HepG2 (cell line): ENCODE data around the gene FARSB. TPM values are rescaled to one million over a fixed set of nuclear protein-coding genes. Genes with fewer than 3 reads are reported as not detected.

Source experiments
- GPBP1L1 ChIP-seq: sonication (generic); formaldehyde crosslinking; IDR thresholded peaks from 2 replicates; pipeline ENCODE4 v1.5.0; 2020; ENCODE audit warnings: mild to moderate bottlenecking, missing genetic modification reagents
- KLF13 ChIP-seq: sonication (generic); formaldehyde crosslinking; IDR thresholded peaks from 2 replicates; pipeline ENCODE4 v1.4.0; 2020; ENCODE audit warnings: mild to moderate bottlenecking, missing genetic modification reagents
- MAF1 ChIP-seq: sonication (generic); formaldehyde crosslinking; IDR thresholded peaks from 2 replicates; pipeline ENCODE4 v1.5.0; 2020; ENCODE audit warnings: missing genetic modification reagents, borderline replicate concordance
- MIXL1 ChIP-seq: IDR thresholded peaks from 2 replicates; pipeline ENCODE4 v1.6.1; 2016
- NFYB ChIP-seq: sonication (generic); formaldehyde crosslinking; IDR thresholded peaks from 2 replicates; pipeline ENCODE4 v1.4.0; 2020; ENCODE audit warnings: missing genetic modification reagents
- NR2F2 ChIP-seq: IDR thresholded peaks from 2 replicates; pipeline ENCODE4 v1.6.1; 2012; ENCODE audit warnings: low read depth, inconsistent platforms, borderline replicate concordance
- PHF20 ChIP-seq: sonication (generic); formaldehyde crosslinking; IDR thresholded peaks from 2 replicates; pipeline ENCODE4 v1.5.0; 2020; ENCODE audit warnings: mild to moderate bottlenecking, missing genetic modification reagents
- RAD21 ChIP-seq: fragments of 450-650 bp; formaldehyde crosslinking; IDR thresholded peaks from 2 replicates; pipeline ENCODE4 v1.5.0; 2020; ENCODE audit warnings: mild to moderate bottlenecking
- REXO4 ChIP-seq: sonication (generic); formaldehyde crosslinking; IDR thresholded peaks from 2 replicates; pipeline ENCODE4 v1.8.0; 2022; ENCODE audit warnings: missing genetic modification reagents, mild to moderate bottlenecking, borderline replicate concordance
- TBL1XR1 ChIP-seq: fragments of 150-350 bp; IDR thresholded peaks from 2 replicates; pipeline ENCODE4 v1.6.1; 2014; ENCODE audit warnings: borderline replicate concordance, low read length; ENCODE audit not compliant: partially characterized antibody
- TCF12 ChIP-seq, 2 experiments: fragments of 450-650 bp in 1 of 2; sonication (generic) in 1 of 2; formaldehyde crosslinking in 1 of 2; IDR thresholded peaks; 2 replicates each; pipeline versions ENCODE4 v1.6.1 to v1.8.0; 2017 to 2022; ENCODE audit warnings: antibody characterized with exemption in 1 of 2, mild to moderate bottlenecking in 1 of 2, missing genetic modification reagents in 1 of 2, moderate library complexity in 1 of 2
- TEAD2 ChIP-seq: sonication (generic); formaldehyde crosslinking; IDR thresholded peaks from 2 replicates; pipeline ENCODE4 v1.9.0; 2021; ENCODE audit warnings: missing genetic modification reagents
- ZBTB39 ChIP-seq: sonication (generic); formaldehyde crosslinking; IDR thresholded peaks from 2 replicates; pipeline ENCODE4 v1.5.0; 2020; ENCODE audit warnings: missing genetic modification reagents
- ZFAT ChIP-seq: sonication (generic); formaldehyde crosslinking; conservative IDR thresholded peaks from 2 replicates; pipeline ENCODE4 v1.8.1; 2023; ENCODE audit warnings: missing genetic modification reagents, inconsistent platforms
- ZNF136 ChIP-seq: sonication (generic); formaldehyde crosslinking; IDR thresholded peaks from 2 replicates; pipeline ENCODE4 v1.8.1; 2022; ENCODE audit warnings: low read depth, mild to moderate bottlenecking, moderate library complexity, missing genetic modification reagents
- ZNF230 ChIP-seq: sonication (generic); formaldehyde crosslinking; IDR thresholded peaks from 2 replicates; pipeline ENCODE4 v1.4.0; 2020; ENCODE audit warnings: mild to moderate bottlenecking, missing genetic modification reagents
- ZNF234 ChIP-seq: sonication (generic); formaldehyde crosslinking; conservative IDR thresholded peaks from 2 replicates; pipeline ENCODE4 v1.5.1; 2020; ENCODE audit warnings: mild to moderate bottlenecking, missing genetic modification reagents
- ZNF24 ChIP-seq: fragments of 450-650 bp; IDR thresholded peaks from 2 replicates; pipeline ENCODE4 v1.6.1; 2017; ENCODE audit warnings: antibody characterized with exemption, mild to moderate bottlenecking
- ZNF496 ChIP-seq: sonication (generic); formaldehyde crosslinking; IDR thresholded peaks from 2 replicates; pipeline ENCODE4 v1.8.1; 2023; ENCODE audit warnings: mild to moderate bottlenecking, moderate library complexity, missing genetic modification reagents; ENCODE audit not compliant: insufficient replicate concordance
- ZNF570 ChIP-seq: sonication (generic); formaldehyde crosslinking; IDR thresholded peaks from 2 replicates; pipeline ENCODE4 v1.4.0; 2020; ENCODE audit warnings: mild to moderate bottlenecking, missing genetic modification reagents, borderline replicate concordance
- ZNF598 ChIP-seq: sonication (generic); formaldehyde crosslinking; IDR thresholded peaks from 2 replicates; pipeline ENCODE4 v1.5.1; 2020; ENCODE audit warnings: mild to moderate bottlenecking, missing genetic modification reagents, borderline replicate concordance
- ZNF7 ChIP-seq: IDR thresholded peaks from 2 replicates; pipeline ENCODE4 v1.6.1; 2016; ENCODE audit warnings: missing biosample characterization, missing genetic modification reagents
- ZNF749 ChIP-seq: sonication (generic); formaldehyde crosslinking; IDR thresholded peaks from 2 replicates; pipeline ENCODE4 v1.8.0; 2022; ENCODE audit warnings: mild to moderate bottlenecking, missing genetic modification reagents, moderate library complexity, borderline replicate concordance
- ZNF770 ChIP-seq: sonication (generic); formaldehyde crosslinking; IDR thresholded peaks from 2 replicates; pipeline ENCODE4 v1.5.0; 2020; ENCODE audit warnings: mild to moderate bottlenecking, missing genetic modification reagents
- ZNF782 ChIP-seq: sonication (generic); formaldehyde crosslinking; IDR thresholded peaks from 2 replicates; pipeline ENCODE4 v1.4.0; 2020; ENCODE audit warnings: missing genetic modification reagents, mild to moderate bottlenecking, borderline replicate concordance
- polyA plus RNA-seq, 8 experiments: library from polyadenylated mRNA; depleted of rRNA in 3 of 8; stranded (reverse) in 7 of 8; unstranded in 1 of 8; fragments of >200 nt; fragmentation: Illumina TruSeq in 4 of 8; extraction: Trizol in 4 of 8; gene quantifications; 2 replicates each; pipeline versions ENCODE4 v1.2.1 to v1.2.3, GENCODE V29; 2011 to 2016; ENCODE audit warnings: low read depth in 4 of 8, missing spikeins in 1 of 8, mixed read lengths in 1 of 8; ENCODE audit not compliant: insufficient read depth in 1 of 8
- total RNA-seq, 5 experiments: library from RNA; depleted of rRNA; stranded (reverse); fragments of >200 nt; fragmentation: Illumina TruSeq; extraction: Trizol; gene quantifications; 2 replicates each; pipeline ENCODE4 v1.2.3, GENCODE V29; 2016; ENCODE audit warnings: low read depth in 1 of 5

FARSB gene
- total and polyA plus RNA-seq, 2 of the 13 experiments (the other 11 are each of a cell fraction or from before 2014, with no cell fraction given), result 23.3 to 45.9 TPM

- TF ChIP-seq RAD21 (0 out of 2 replicates have a peak, but pooled peaks have one; percentile 33), ZNF234 (no peak), ZNF7 (peak; percentile 6; the same call in 1 of the 2 replicates), ZNF749 (CRISPR knock-in tag) (no peak; the same call in 1 of the 2 replicates), MAF1 (CRISPR knock-in tag) (0 out of 2 replicates have a peak, but pooled peaks have one; percentile 31), ZBTB39 (CRISPR knock-in tag) (no peak), ZNF136 (CRISPR knock-in tag) (peak; percentile 71; the same call in 1 of the 2 replicates), ZNF598 (CRISPR knock-in tag) (peak; percentile 96), NFYB (CRISPR knock-in tag) (peak; percentile 32; the same call in 1 of the 2 replicates), PHF20 (peak; percentile 88), ZNF570 (CRISPR knock-in tag) (no peak), NR2F2 (no peak; the same call in 1 of the 2 replicates), ZNF24 (no peak; the same call in 1 of the 2 replicates), GPBP1L1 (CRISPR knock-in tag) (no peak), KLF13 (CRISPR knock-in tag) (no peak), TBL1XR1 (peak; percentile 16), MIXL1 (CRISPR knock-in tag) (peak; percentile 52; the same call in 1 of the 2 replicates), ZNF770 (CRISPR knock-in tag) (no peak; the same call in 1 of the 2 replicates), ZNF496 (CRISPR knock-in tag) (no peak), ZNF782 (CRISPR knock-in tag) (peak; percentile 90; the same call in 1 of the 2 replicates), ZNF230 (CRISPR knock-in tag) (peak; percentile 90; the same call in 1 of the 2 replicates), REXO4 (CRISPR knock-in tag) (peak; percentile 71; the same call in 1 of the 2 replicates), TEAD2 (CRISPR knock-in tag) (no peak), TCF12 (IDR thresholded peaks at IDR 0.05) (no peak), TCF12 (CRISPR knock-in tag; IDR thresholded peaks at IDR 0.05) (no peak; the same call in 1 of the 2 replicates), ZFAT (CRISPR knock-in tag) (no peak)
Measured at GRCh38 chr2:222655787-222656525, at the start of gene FARSB (continued).
